IPS DF 4.7 (cell line): ENCODE measurements around the gene SIM2.

Experiments used
- DNase-seq: peaks from one replicate; pipeline ENCODE4 v3.0.0-alpha.2; 2013; ENCODE audit warnings: low spot score; ENCODE audit errors: extremely low read depth

Gene SIM2

GRCh38 chr21:36792505-36792967 lies 93.6 kb downstream of the SIM2 start:
- DNase-seq, result no peak

- DNase-seq, result no peak
These were observed 97.2 kb downstream of the SIM2 start for GRCh38 chr21:36796070-36796469.

DNA sequence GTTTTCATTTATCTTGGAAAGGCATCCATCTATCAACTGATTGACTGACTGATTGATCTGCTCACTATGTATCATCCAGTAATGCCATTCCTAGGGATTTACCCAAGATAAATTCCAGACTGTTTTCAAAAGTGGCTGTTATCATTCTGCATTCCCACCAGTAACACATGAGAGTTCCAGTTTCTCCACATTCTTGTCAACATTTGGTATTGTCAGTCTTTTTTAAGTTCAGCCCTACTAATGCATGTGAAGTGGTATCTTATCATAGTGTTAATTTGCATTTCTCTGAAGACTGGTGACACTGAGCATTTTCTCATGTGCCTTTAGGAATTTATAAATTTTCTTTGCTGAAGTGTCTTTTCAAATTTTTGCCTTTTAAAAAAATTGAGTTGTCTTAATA lies 99.6 kb downstream of the SIM2 start:
- no peak for DNase-seq
